Effector CD8-positive, alpha-beta T cell (primary cell): ENCODE results near the gene PLD1.

ENCODE experiments used
- DNase-seq: peaks from one replicate; lab custom pipeline; 2025; lab: John Stamatoyannopoulos, UW

PLD1 gene

GRCh38 chr3:171620825-171621434 lies 189.4 kb downstream of the PLD1 start:
- DNase-seq, result no peak

GRCh38 chr3:171616798-171617197 lies 193.5 kb downstream of the PLD1 start:
- DNase-seq, result no peak

- DNase-seq, result no peak
Measured at GRCh38 chr3:171615686-171616085, 194.6 kb downstream of the PLD1 start.

- no peak for DNase-seq
Measured at GRCh38 chr3:171615281-171615680, 195.0 kb downstream of the PLD1 start.

- DNase-seq, result no peak
Measured at GRCh38 chr3:171614318-171614921, 195.9 kb downstream of the PLD1 start.

GRCh38 chr3:171607452-171607851 lies 202.8 kb downstream of the PLD1 start:
- no peak for DNase-seq

- no peak for DNase-seq
Measured at GRCh38 chr3:171606151-171606751, 204.0 kb downstream of the PLD1 start.

GRCh38 chr3:171604370-171604769 lies 205.9 kb downstream of the PLD1 start:
- no peak for DNase-seq

GRCh38 chr3:171602072-171602471 lies 208.2 kb downstream of the PLD1 start:
- DNase-seq, result no peak

- no peak for DNase-seq
Measured at GRCh38 chr3:171600030-171600429, 210.3 kb downstream of the PLD1 start.

GRCh38 chr3:171598990-171599389 lies 211.3 kb downstream of the PLD1 start:
- no peak for DNase-seq

GRCh38 chr3:171592786-171593185 lies 217.5 kb downstream of the PLD1 start:
- no peak for DNase-seq

GRCh38 chr3:171591070-171591469 lies 219.2 kb downstream of the PLD1 start:
- no peak for DNase-seq

- no peak for DNase-seq
Measured at GRCh38 chr3:171586274-171586673, 224.0 kb downstream of the PLD1 start.

- DNase-seq, result no peak
Measured at GRCh38 chr3:171585039-171585438, 225.2 kb downstream of the PLD1 start.

- DNase-seq, result no peak
Measured at GRCh38 chr3:171584100-171584499, 226.2 kb downstream of the PLD1 start.

- DNase-seq, result no peak
Measured at GRCh38 chr3:171574556-171575240, 235.6 kb downstream of the PLD1 start.

- DNase-seq, result no peak
Measured at GRCh38 chr3:171569571-171570132, 240.6 kb downstream of the PLD1 start.

- no peak for DNase-seq
Measured at GRCh38 chr3:171568766-171569165, 241.5 kb downstream of the PLD1 start.

- no peak for DNase-seq
Measured at GRCh38 chr3:171566803-171567422, 243.4 kb downstream of the PLD1 start.

GRCh38 chr3:171565481-171566058 lies 244.7 kb downstream of the PLD1 start:
- no peak for DNase-seq
